HG02870 (cell line): Measurements from ENCODE around the gene CADPS2.

Experiments
- ATAC-seq: cut with Tn5 transposase; IDR thresholded peaks from one replicate; pipeline ENCODE4 v1.9.1; 2021; ENCODE audit warnings: mild to moderate bottlenecking, moderate library complexity; ENCODE audit not compliant: unreplicated experiment

CADPS2 gene

GRCh38 chr7:122886357-122887081 lies at the start of gene CADPS2:
Gene CADPS2, minus strand, starts transcription at chr7:122886460. Its CDS starts 123 bp downstream, at chr7:122886337.
- peak; percentile 80 for ATAC-seq

GRCh38 chr7:122935620-122936019 lies 49.4 kb upstream of the CADPS2 start:
- ATAC-seq = no peak

GRCh38 chr7:122919643-122920181 lies 33.5 kb upstream of the CADPS2 start:
- no peak for ATAC-seq

DNA sequence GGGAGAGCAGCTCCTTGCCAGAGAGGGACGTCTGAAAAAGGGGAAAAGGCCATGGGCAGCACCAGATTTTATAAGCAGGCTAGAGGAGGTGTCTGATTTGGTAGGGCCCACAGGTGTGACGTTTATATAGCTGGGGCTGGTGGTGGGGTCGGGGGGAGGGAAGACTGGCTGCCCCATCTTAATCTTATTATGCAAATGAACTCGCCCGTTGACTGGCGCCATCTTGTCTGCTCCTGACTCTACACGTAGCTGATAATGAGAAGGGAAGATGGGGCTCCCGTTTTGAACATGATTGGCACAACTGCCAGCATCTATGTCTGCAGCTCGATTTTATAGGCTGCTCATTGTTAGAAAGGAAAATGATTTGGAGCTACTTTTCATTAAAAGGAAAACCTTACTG lies 28.6 kb upstream of the CADPS2 start:
- ATAC-seq = no peak

DNA sequence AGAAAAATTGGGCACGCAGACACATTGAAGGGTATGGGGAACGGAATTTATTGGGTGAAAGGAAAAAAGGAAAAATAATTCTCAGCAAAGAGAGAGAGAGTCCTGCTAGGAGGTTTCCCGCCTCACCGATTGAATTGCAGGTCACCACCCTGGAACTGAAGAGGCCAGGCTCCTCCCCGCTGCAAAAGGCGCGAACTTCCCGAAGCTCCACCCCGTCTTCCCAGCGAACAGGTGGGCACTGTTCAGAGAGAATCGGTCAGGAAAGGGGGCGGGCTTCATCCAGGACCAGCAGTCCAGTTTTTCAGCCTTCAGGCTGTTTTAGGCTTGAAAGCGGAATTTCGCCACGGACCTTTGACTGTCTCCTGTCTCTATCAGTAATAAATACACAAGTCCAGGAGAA lies 27.3 kb upstream of the CADPS2 start:
- ATAC-seq = no peak

DNA sequence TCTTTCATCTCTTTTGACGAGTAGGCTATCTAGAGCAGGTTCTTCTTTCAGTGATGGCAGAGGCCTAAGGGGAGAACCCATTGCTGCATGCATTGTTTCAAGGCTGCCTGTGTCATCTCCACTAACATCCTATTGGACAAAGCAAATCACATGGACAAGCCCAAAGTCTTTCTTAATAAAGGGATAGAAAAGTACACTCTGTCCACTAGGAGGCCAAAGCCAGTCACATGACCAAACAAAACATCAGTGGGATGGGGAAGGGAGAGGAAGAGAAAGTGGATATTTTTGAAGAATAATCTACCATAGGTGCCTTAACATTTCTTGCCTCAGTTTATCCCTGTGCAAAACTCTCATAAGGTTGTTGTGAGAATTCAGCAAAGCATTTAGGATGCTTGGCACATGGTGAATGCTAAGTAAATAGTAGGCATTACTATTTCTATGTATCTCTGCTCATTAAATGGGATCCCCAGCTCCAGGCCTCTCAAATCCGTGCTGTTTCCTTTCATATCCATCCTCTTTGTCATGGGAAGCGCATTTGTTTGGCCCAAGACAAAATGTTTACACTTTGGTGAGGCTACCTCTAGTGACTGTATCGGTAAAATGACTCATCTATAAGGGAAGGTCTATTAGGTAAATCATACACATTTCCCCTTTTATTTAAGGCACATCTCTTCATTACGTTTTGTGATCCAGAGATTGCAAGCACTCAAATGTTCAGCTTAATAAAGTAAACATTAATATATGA lies 16.7 kb upstream of the CADPS2 start:
- ATAC-seq = no peak

GRCh38 chr7:122901250-122901649 lies 15.0 kb upstream of the CADPS2 start:
- ATAC-seq = no peak

- no peak for ATAC-seq
These were observed 10.2 kb upstream of the CADPS2 start for GRCh38 chr7:122896509-122896908.

- ATAC-seq = no peak
These were observed 7.2 kb upstream of the CADPS2 start for GRCh38 chr7:122893486-122893885.

- no peak for ATAC-seq
These were observed 2.9 kb upstream of the CADPS2 start for GRCh38 chr7:122889116-122889515.

DNA sequence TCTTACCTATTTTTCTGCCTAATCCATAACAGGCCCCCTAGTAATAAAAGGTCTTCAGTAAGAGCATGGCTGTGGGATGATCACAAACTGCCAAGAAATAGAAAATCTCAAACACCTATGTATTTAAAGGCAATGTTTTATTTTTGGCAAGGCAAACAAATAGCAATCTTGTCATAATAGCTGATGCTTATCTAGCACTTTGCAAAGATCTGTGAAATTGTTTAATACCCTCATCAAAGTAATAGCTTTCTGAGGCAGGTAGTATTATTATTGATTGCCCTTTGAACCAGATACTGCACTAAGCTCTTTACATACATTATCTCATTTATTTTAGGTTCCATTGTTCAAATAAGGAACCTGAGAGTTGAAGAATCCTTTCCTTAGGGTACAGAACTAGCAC lies 1.6 kb upstream of the CADPS2 start:
- ATAC-seq = no peak

- ATAC-seq = no peak
These were observed 938 bp upstream of the CADPS2 start for GRCh38 chr7:122887198-122887597.

- ATAC-seq = peak; percentile 21
These were observed 490 bp downstream of the CADPS2 start for GRCh38 chr7:122885583-122886356.

DNA sequence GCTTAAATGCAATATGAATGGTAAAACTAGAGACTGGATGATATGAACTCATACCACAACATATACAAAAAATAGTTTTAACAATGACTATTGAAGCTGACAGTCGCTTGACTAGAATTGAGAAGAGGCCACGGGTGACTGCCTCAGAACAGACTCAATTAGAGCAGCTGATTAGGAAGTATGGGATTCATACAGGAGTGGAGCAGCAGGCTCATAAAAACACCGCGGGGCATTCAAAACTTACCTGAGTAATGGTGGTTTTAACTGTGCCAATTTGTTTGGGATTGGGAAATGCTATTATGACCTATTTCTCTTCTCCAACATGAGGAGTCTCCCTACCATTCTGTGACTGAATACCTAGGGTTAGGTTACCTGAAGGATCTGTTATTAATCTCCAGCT lies 2.1 kb downstream of the CADPS2 start:
- no peak for ATAC-seq

DNA sequence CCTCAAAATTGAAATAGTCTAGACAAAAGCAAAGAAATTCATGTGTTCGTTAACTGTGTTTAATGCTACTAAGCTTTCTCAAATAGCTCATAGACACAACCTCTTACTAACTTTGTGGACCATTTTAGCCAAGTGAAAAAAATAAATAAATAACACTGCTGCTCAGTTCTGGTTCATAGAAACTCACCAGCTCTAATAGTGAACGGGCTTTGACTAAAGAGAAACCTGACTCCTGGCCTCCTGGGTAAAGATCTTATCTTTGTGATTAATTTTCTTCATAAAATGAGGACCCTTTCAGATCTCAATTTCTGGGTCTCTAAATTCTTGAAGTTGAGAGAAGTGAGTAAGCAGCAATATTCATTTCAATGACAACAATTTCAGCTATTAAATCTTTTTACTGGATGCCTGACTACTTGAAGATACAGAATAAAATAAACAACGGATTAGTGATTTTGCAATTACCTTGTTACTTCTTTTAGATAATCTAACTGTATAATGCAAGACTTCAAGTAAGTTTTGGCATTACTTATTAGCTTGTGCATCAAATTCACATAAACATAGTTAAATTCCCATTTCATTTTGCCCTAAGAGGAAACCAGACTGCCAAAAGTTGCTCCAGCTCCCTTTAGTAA lies 3.1 kb downstream of the CADPS2 start:
- no peak for ATAC-seq

- ATAC-seq = no peak
These were observed 4.9 kb downstream of the CADPS2 start for GRCh38 chr7:122881324-122881723.

DNA sequence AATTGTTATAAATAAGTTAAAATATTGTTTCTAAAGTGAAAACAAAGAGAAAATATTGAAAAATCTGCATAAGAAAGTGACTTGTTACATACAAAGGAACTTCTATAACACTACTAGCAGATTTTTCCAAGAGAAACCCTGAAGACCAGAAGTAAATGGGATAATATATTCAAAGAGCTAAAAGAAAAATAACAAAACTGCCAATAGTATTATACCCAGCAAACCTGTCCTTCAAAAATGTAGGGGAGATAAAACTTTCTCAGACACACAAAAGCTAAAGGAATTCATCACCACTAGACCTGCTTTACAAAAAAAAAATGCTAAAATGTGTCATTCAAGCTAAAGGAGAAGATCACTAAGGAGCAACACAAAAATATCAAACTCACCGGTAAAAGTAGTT lies 17.0 kb downstream of the CADPS2 start:
- ATAC-seq = no peak

DNA sequence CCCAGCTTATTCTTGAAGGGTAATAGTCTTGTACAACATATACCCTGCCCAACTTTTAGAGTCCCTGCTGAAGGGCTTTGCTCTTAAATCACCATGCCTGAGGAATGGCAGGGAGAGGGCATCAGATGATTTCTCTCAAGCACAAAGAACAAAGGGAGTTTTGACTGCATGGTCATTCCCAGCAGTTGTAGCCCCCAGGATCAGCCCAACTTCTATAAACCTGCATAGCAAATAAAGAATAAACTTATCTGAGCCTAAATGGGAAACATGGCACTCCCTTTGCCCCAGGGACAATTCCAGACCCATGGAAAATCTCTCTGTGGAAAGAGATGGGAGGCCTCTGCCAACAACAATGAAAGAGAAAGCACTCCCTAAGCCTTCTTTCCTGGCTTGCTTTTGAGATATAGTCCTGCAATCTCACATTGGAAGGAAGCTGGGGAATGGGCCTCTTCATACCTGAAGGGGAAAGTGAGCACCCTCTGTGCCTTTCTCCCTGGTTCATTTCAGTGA lies 18.7 kb downstream of the CADPS2 start:
- no peak for ATAC-seq

DNA sequence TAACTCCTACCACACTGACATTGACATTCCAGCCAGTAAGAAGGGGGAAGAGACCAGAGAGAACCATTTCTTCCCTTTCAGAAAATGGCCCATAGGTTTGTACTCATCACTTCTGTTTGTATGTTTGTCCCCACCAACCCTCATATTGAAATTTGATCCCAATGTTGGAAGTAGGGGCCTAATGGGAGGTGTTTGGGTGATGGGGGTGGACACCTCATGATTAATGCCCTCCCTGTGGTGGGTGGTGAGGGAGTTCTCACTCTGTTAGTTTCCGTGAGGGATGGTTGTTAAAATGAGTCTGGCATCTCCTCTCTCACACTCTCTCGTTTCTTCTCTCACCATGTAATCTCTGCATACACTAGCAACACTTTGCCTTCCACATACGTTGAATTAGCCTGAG lies 21.4 kb downstream of the CADPS2 start:
- no peak for ATAC-seq

- ATAC-seq = no peak
These were observed 22.2 kb downstream of the CADPS2 start for GRCh38 chr7:122864016-122864415.

GRCh38 chr7:122858320-122858719 lies 27.9 kb downstream of the CADPS2 start:
- ATAC-seq = no peak
